H1 (cell line): Measurements from ENCODE around the gene ALOX5AP.

Experiments
- BRCA1 ChIP-seq: IDR thresholded peaks from 2 replicates; pipeline ENCODE4 v1.6.1; 2012; ENCODE audit warnings: low read depth, low read length, improper control_type of control experiment
- CTCF ChIP-seq, 3 experiments: IDR thresholded peaks; 1 replicate in 2 of 3; 2 replicates in 1 of 3; pipeline versions ENCODE4 v1.5.1 to v1.6.1; 2011; ENCODE audit warnings: low read length in 3 of 3, mild to moderate bottlenecking in 3 of 3, inconsistent platforms in 2 of 3, low read depth in 1 of 3, moderate library complexity in 1 of 3; ENCODE audit not compliant: insufficient read depth in 1 of 3; ENCODE audit errors: control extremely low read depth in 1 of 3
- POLR2A ChIP-seq, 2 experiments: IDR thresholded peaks; 1 replicate in 1 of 2; 2 replicates in 1 of 2; pipeline ENCODE4 v1.6.1; 2011; ENCODE audit warnings: low read depth in 2 of 2, low read length in 2 of 2, mild to moderate bottlenecking in 2 of 2; ENCODE audit errors: control extremely low read depth in 1 of 2
- SIN3A ChIP-seq, 2 experiments: IDR thresholded peaks in 1 of 2; conservative IDR thresholded peaks in 1 of 2; 2 replicates each; pipeline ENCODE4 v1.6.1; 2011 to 2012; ENCODE audit warnings: low read length in 2 of 2, improper control_type of control experiment in 1 of 2, low read depth in 1 of 2, mild to moderate bottlenecking in 1 of 2
- SP1 ChIP-seq: IDR thresholded peaks from 2 replicates; pipeline ENCODE4 v1.6.1; 2011; ENCODE audit warnings: low read depth, low read length
- TAF1 ChIP-seq: IDR thresholded peaks from 2 replicates; pipeline ENCODE4 v1.6.1; 2011; ENCODE audit warnings: mild to moderate bottlenecking, low read depth, low read length
- TCF12 ChIP-seq: IDR thresholded peaks from 2 replicates; pipeline ENCODE4 v1.6.1; 2011; ENCODE audit warnings: low read depth, mild to moderate bottlenecking, low read length
- TF ChIP-seq, protein P1 (sequence below): IDR thresholded peaks from 2 replicates; pipeline ENCODE4 v1.6.1; 2012; ENCODE audit warnings: inconsistent platforms

- TF ChIP-seq TAF1 (no peak), CTCF (IDR thresholded peaks at IDR 0.05; ENCODE audit: control extremely low read depth in 1 of 3, insufficient read depth in 1 of 3, low read depth in 1 of 3, low read length in 3 of 3) (no peak), TCF12 (no peak), BRCA1 (no peak), POLR2A (IDR thresholded peaks at IDR 0.05; ENCODE audit: control extremely low read depth in 1 of 2, low read depth in 2 of 2, low read length in 2 of 2) (no peak), SP1 (no peak), SIN3A (conservative IDR thresholded peaks at IDR 0.05 in 1 of 2, IDR thresholded peaks at IDR 0.05 in 1 of 2; ENCODE audit: low read depth in 1 of 2, low read length in 2 of 2) (no peak)
- TF ChIP-seq, protein P1, sequence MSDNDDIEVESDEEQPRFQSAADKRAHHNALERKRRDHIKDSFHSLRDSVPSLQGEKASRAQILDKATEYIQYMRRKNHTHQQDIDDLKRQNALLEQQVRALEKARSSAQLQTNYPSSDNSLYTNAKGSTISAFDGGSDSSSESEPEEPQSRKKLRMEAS, result no peak
These were observed 74.9 kb downstream of the ALOX5AP start for GRCh38 chr13:30810261-30810701.
